H9 (cell line): ENCODE measurements around the gene IMPDH2. TPM values are rescaled to one million over a fixed set of nuclear protein-coding genes. Genes with fewer than 3 reads are reported as not detected.

ENCODE experiments used
- DNase-seq: peaks from one replicate; pipeline ENCODE4 v3.0.0-alpha.2; 2017
- H2AFZ ChIP-seq: one replicate; pipeline ENCODE4 v1.6.1; 2013; ENCODE audit warnings: mild to moderate bottlenecking, low read length, control low read depth, moderate library complexity
- H2AK5ac ChIP-seq: 2 replicates; pipeline ENCODE4 v1.6.1; 2013; ENCODE audit warnings: low read length, control low read depth, mixed read lengths; ENCODE audit not compliant: insufficient read length
- H2BK120ac ChIP-seq: one replicate; pipeline ENCODE4 v1.6.1; 2013; ENCODE audit warnings: low read depth, mild to moderate bottlenecking, low read length, control low read depth, inconsistent platforms; ENCODE audit not compliant: poor library complexity, severe bottlenecking
- H2BK12ac ChIP-seq: 2 replicates; pipeline ENCODE4 v1.6.1; 2013; ENCODE audit warnings: low read length, control low read depth, mixed read lengths, low read depth; ENCODE audit not compliant: insufficient read length
- H2BK15ac ChIP-seq: 2 replicates; pipeline ENCODE4 v1.6.1; 2013; ENCODE audit warnings: low read depth, low read length, control low read depth
- H2BK20ac ChIP-seq: one replicate; pipeline ENCODE4 v1.6.1; 2013; ENCODE audit warnings: low read depth, mild to moderate bottlenecking, low read length, control low read depth, inconsistent platforms; ENCODE audit not compliant: poor library complexity, severe bottlenecking
- H2BK5ac ChIP-seq: 2 replicates; pipeline ENCODE4 v1.6.1; 2013; ENCODE audit warnings: low read length, control low read depth, mixed read lengths; ENCODE audit not compliant: insufficient read length
- H3K14ac ChIP-seq: 2 replicates; pipeline ENCODE4 v1.6.1; 2013; ENCODE audit warnings: low read length, control low read depth; ENCODE audit not compliant: insufficient read depth
- H3K18ac ChIP-seq: 2 replicates; pipeline ENCODE4 v1.6.1; 2013; ENCODE audit warnings: low read depth, mild to moderate bottlenecking, mixed read lengths, low read length, control low read depth; ENCODE audit not compliant: insufficient read length
- H3K23ac ChIP-seq: 2 replicates; pipeline ENCODE4 v1.6.1; 2013; ENCODE audit warnings: low read length, control low read depth, mixed read lengths, low read depth; ENCODE audit not compliant: insufficient read length
- H3K23me2 ChIP-seq: 2 replicates; pipeline ENCODE4 v1.6.1; 2013; ENCODE audit warnings: low read depth, mild to moderate bottlenecking, mixed read lengths, low read length, control low read depth; ENCODE audit not compliant: insufficient read length, poor library complexity, severe bottlenecking
- H3K27ac ChIP-seq: 2 replicates; pipeline ENCODE4 v1.5.1; 2013; ENCODE audit warnings: low read length, control low read depth, mixed read lengths, low read depth; ENCODE audit not compliant: insufficient read length
- H3K27me3 ChIP-seq: 2 replicates; pipeline ENCODE4 v1.6.1; 2013; ENCODE audit warnings: low read length, control low read depth, inconsistent platforms; ENCODE audit not compliant: insufficient read depth
- H3K4ac ChIP-seq: 2 replicates; pipeline ENCODE4 v1.6.1; 2013; ENCODE audit warnings: low read depth, mild to moderate bottlenecking, control low read depth, inconsistent platforms, low read length, moderate library complexity
- H3K4me1 ChIP-seq: 2 replicates; pipeline ENCODE4 v1.6.1; 2013; ENCODE audit warnings: low read length, control low read depth, inconsistent platforms; ENCODE audit not compliant: insufficient read depth
- H3K4me2 ChIP-seq: 2 replicates; pipeline ENCODE4 v1.6.1; 2013; ENCODE audit warnings: low read length, control low read depth, mixed read lengths; ENCODE audit not compliant: insufficient read length, insufficient read depth
- H3K56ac ChIP-seq: 2 replicates; pipeline ENCODE4 v1.6.1; 2013; ENCODE audit warnings: low read depth, mild to moderate bottlenecking, mixed read lengths, low read length, control low read depth; ENCODE audit not compliant: insufficient read length
- H3K79me1 ChIP-seq: 2 replicates; pipeline ENCODE4 v1.6.1; 2013; ENCODE audit warnings: low read depth, mild to moderate bottlenecking, moderate library complexity, low read length, control low read depth, inconsistent platforms; ENCODE audit not compliant: insufficient read depth, poor library complexity, severe bottlenecking
- H3K79me2 ChIP-seq: 2 replicates; pipeline ENCODE4 v1.6.1; 2013; ENCODE audit warnings: low read length, control low read depth, inconsistent platforms; ENCODE audit not compliant: insufficient read depth
- H3K9ac ChIP-seq: 2 replicates; pipeline ENCODE4 v1.6.1; 2013; ENCODE audit warnings: low read length, control low read depth, mixed read lengths; ENCODE audit not compliant: insufficient read length; ENCODE audit errors: extremely low read depth
- H3K9me3 ChIP-seq: one replicate; pipeline ENCODE4 v1.6.1; 2013; ENCODE audit warnings: low read depth, low read length, inconsistent platforms; ENCODE audit not compliant: control insufficient read depth
- H3T11ph ChIP-seq: one replicate; pipeline ENCODE4 v1.6.1; 2013; ENCODE audit warnings: mild to moderate bottlenecking, low read length, control low read depth, inconsistent platforms
- H4K20me1 ChIP-seq: one replicate; pipeline ENCODE4 v1.6.1; 2013; ENCODE audit not compliant: control insufficient read depth, insufficient read length, insufficient read depth
- H4K5ac ChIP-seq: 2 replicates; pipeline ENCODE4 v1.6.1; 2013; ENCODE audit warnings: low read depth, mild to moderate bottlenecking, mixed read lengths, low read length, control low read depth; ENCODE audit not compliant: insufficient read length
- H4K8ac ChIP-seq: replicated peaks from 2 replicates; pipeline ENCODE4 v1.6.1; 2013; ENCODE audit warnings: low read length, control low read depth, mixed read lengths, low read depth; ENCODE audit not compliant: insufficient read length
- H4K91ac ChIP-seq: 2 replicates; pipeline ENCODE4 v1.6.1; 2013; ENCODE audit warnings: low read depth, mild to moderate bottlenecking, moderate library complexity, mixed read lengths, low read length, control low read depth; ENCODE audit not compliant: insufficient read length
- H3K27ac Mint-ChIP-seq, 3 experiments: 2 replicates in 2 of 3; 3 replicates in 1 of 3; pipeline ENCODE4 v1.8.0; 2020 to 2021; ENCODE audit warnings: mixed read lengths in 3 of 3, mild to moderate bottlenecking in 1 of 3, moderate library complexity in 1 of 3
- H3K27me3 Mint-ChIP-seq: 2 replicates; pipeline ENCODE4 v1.8.0; 2021; ENCODE audit warnings: low read depth, mild to moderate bottlenecking, moderate library complexity, mixed read lengths
- H3K36me3 Mint-ChIP-seq, 3 experiments: 2 replicates in 2 of 3; 3 replicates in 1 of 3; pipeline ENCODE4 v1.8.0; 2020 to 2021; ENCODE audit warnings: low read depth in 3 of 3, mixed read lengths in 3 of 3; ENCODE audit not compliant: insufficient read depth in 1 of 3
- H3K4me1 Mint-ChIP-seq, 2 experiments: 2 replicates each; pipeline ENCODE4 v1.8.0; 2020; ENCODE audit warnings: mixed read lengths in 2 of 2
- H3K4me3 Mint-ChIP-seq, 2 experiments: 2 replicates in 1 of 2; 3 replicates in 1 of 2; pipeline ENCODE4 v1.8.0; 2020 to 2021; ENCODE audit warnings: mild to moderate bottlenecking in 2 of 2, mixed read lengths in 2 of 2, moderate library complexity in 1 of 2
- H3K9me3 Mint-ChIP-seq, 2 experiments: 2 replicates in 1 of 2; 3 replicates in 1 of 2; pipeline ENCODE4 v1.8.0; 2020; ENCODE audit warnings: mild to moderate bottlenecking in 2 of 2, mixed read lengths in 2 of 2, moderate library complexity in 1 of 2
- WGBS: extraction: QIAGEN DNeasy Blood & Tissue Kit; methylation state at CpG from one replicate; pipeline ENCODE4 v1.1.7; 2013; ENCODE audit warnings: missing lambda C conversion rate, low lambda C conversion rate, mixed read lengths; ENCODE audit not compliant: insufficient read length; ENCODE audit errors: extremely low coverage; 5-methylcytosine and 5-hydroxymethylcytosine counted together
- total RNA-seq: library from RNA; stranded (reverse); gene quantifications from 2 replicates; pipeline ENCODE4 v1.2.1, GENCODE V29; 2021
- TF ChIP-seq, protein P1 (sequence below): fragments of 200-600 bp; sonication (generic); conservative IDR thresholded peaks from 3 replicates; pipeline ENCODE4 v1.8.0; 2021; ENCODE audit warnings: antibody characterized with exemption, mild to moderate bottlenecking

IMPDH2 gene
- total RNA-seq, 1 experiment from 2014 or later, result 408 TPM

DNA sequence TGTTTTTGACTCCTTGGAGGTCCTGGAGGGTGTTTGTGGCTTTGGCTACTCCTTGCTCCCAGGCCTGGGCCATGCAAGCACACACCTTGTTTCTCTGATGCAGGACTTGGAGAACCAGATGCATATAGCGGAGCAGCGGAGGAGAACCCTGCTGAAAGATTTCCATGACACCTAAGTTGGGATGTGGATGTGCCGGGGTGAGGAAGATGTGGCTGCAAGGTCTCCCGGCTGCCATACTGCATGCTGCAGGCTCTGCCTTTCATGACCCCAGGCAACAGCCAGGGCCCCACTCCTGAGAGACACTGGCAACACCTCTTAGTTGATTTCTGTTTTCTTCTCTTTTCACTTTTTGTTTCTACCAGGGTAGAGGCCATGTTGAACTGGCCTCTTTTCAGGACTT, 46.1 kb downstream of the IMPDH2 start:
- no peak overlapping the region for H2BK20ac ChIP-seq
- no peak overlapping the region for H4K91ac ChIP-seq
- peaks cover 37 to 72% (median 53%) of the 10 kb centered on the region in 3 experiments for H3K36me3 Mint-ChIP-seq
- no peak overlapping the region for H4K8ac ChIP-seq
- H3K56ac ChIP-seq, result no peak overlapping the region
- no peak overlapping the region for H2AK5ac ChIP-seq
- peak overlapping the region in 2 of 3 experiments; percentile 34 to 46; a peak in 2 of 7 replicates for H3K27ac Mint-ChIP-seq
- peaks cover 3% of the 10 kb centered on the region in 2 experiments for H3K4me1 Mint-ChIP-seq
- no peak overlapping the region for H2BK120ac ChIP-seq
- H2BK15ac ChIP-seq, result no peak overlapping the region
- H3T11ph ChIP-seq, result no peak overlapping the region
- no peaks in the 10 kb centered on the region for H3K79me2 ChIP-seq
- no peak overlapping the region for H3K4ac ChIP-seq
- H2BK12ac ChIP-seq, result no peak overlapping the region
- H3K4me1 ChIP-seq, result no peaks in the 10 kb centered on the region
- H3K14ac ChIP-seq, result no peak overlapping the region
- no peak overlapping the region for H3K23ac ChIP-seq
- H3K9me3 ChIP-seq, result no peaks in the 10 kb centered on the region
- DNase-seq, result no peak
- H2BK5ac ChIP-seq, result no peak overlapping the region
- H3K9ac ChIP-seq, result no peak overlapping the region
- no peak overlapping the region for H2AFZ ChIP-seq
- H3K23me2 ChIP-seq, result no peaks in the 10 kb centered on the region
- no peak overlapping the region for H3K4me3 Mint-ChIP-seq
- H3K4me2 ChIP-seq, result no peak overlapping the region
- no peak overlapping the region for H4K5ac ChIP-seq
- no peaks in the 10 kb centered on the region for H4K20me1 ChIP-seq
- WGBS, result no CpG with 5 or more reads among the region's 4 CpGs
- H3K9me3 Mint-ChIP-seq, result no peaks in the 10 kb centered on the region
- TF ChIP-seq, protein P1, sequence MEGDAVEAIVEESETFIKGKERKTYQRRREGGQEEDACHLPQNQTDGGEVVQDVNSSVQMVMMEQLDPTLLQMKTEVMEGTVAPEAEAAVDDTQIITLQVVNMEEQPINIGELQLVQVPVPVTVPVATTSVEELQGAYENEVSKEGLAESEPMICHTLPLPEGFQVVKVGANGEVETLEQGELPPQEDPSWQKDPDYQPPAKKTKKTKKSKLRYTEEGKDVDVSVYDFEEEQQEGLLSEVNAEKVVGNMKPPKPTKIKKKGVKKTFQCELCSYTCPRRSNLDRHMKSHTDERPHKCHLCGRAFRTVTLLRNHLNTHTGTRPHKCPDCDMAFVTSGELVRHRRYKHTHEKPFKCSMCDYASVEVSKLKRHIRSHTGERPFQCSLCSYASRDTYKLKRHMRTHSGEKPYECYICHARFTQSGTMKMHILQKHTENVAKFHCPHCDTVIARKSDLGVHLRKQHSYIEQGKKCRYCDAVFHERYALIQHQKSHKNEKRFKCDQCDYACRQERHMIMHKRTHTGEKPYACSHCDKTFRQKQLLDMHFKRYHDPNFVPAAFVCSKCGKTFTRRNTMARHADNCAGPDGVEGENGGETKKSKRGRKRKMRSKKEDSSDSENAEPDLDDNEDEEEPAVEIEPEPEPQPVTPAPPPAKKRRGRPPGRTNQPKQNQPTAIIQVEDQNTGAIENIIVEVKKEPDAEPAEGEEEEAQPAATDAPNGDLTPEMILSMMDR, result no peak
- H3K27me3 Mint-ChIP-seq, result no peaks in the 10 kb centered on the region; the same call in 1 of the 2 replicates
- no peaks in the 10 kb centered on the region for H3K27me3 ChIP-seq
- no peak overlapping the region for H3K18ac ChIP-seq
- no peaks in the 10 kb centered on the region for H3K79me1 ChIP-seq
- no peak overlapping the region for H3K27ac ChIP-seq
